Gastroesophageal sphincter (tissue), 3 donors: ENCODE data around the gene VAV2.
"Not testable (repeated sequence)": the region's sequence is repeated elsewhere in the genome, so short reads cannot be mapped to it uniquely, and the experiment has no call there.

Experiments used
- CTCF ChIP-seq, 4 experiments: fragments of 200-600 bp in 2 of 4; fragments of 450-650 bp in 2 of 4; sonication (generic) in 1 of 4; IDR thresholded peaks; one replicate each; pipeline ENCODE4 v1.5.1; 2017 to 2019; ENCODE audit warnings: antibody characterized with exemption in 4 of 4, mild to moderate bottlenecking in 2 of 4, moderate library complexity in 2 of 4
- EP300 ChIP-seq: sonication (generic); formaldehyde crosslinking; IDR thresholded peaks from one replicate; pipeline ENCODE4 v1.6.1; 2017; ENCODE audit warnings: antibody characterized with exemption, mild to moderate bottlenecking
- POLR2A ChIP-seq, 2 donors: fragments of 450-650 bp; IDR thresholded peaks; one replicate each; pipeline ENCODE4 v1.6.1; 2017; ENCODE audit warnings: antibody characterized with exemption in 2 of 2, mild to moderate bottlenecking in 2 of 2, moderate library complexity in 1 of 2
- POLR2AphosphoS5 ChIP-seq: sonication (generic); formaldehyde crosslinking; IDR thresholded peaks from one replicate; pipeline ENCODE4 v1.6.1; 2017; ENCODE audit warnings: antibody characterized with exemption

- not testable (repeated sequence) for TF ChIP-seq EP300; CTCF (IDR thresholded peaks at IDR 0.05); POLR2A (IDR thresholded peaks at IDR 0.05); POLR2AphosphoS5
Measured at GRCh38 chr9:133744528-133744927, 247.6 kb downstream of the VAV2 start.
